GM21529 (cell line): ENCODE measurements around the gene MEGF9.

Experiments used
- ATAC-seq: cut with Tn5 transposase; IDR thresholded peaks from one replicate; pipeline ENCODE4 v1.9.1; 2021; ENCODE audit not compliant: unreplicated experiment

Gene MEGF9

GRCh38 chr9:120733190-120733589 is 18.9 kb upstream of the MEGF9 start:
- no peak for ATAC-seq

GRCh38 chr9:120730654-120731514 is 16.6 kb upstream of the MEGF9 start:
- no peak for ATAC-seq

GRCh38 chr9:120729791-120730241 is 15.5 kb upstream of the MEGF9 start:
- ATAC-seq: no peak

- ATAC-seq: no peak
Observed at GRCh38 chr9:120726484-120726883, 12.2 kb upstream of the MEGF9 start.

- no peak for ATAC-seq
Observed at GRCh38 chr9:120725907-120726306, 11.6 kb upstream of the MEGF9 start.

- ATAC-seq: no peak
Observed at GRCh38 chr9:120724757-120725400, 10.6 kb upstream of the MEGF9 start.

- no peak for ATAC-seq
Observed at GRCh38 chr9:120723565-120723964, 9.3 kb upstream of the MEGF9 start.

- ATAC-seq: no peak
Observed at GRCh38 chr9:120720404-120720803, 6.1 kb upstream of the MEGF9 start.

GRCh38 chr9:120718316-120718715 is 4.0 kb upstream of the MEGF9 start:
- no peak for ATAC-seq

GRCh38 chr9:120717176-120717575 is 2.9 kb upstream of the MEGF9 start:
- ATAC-seq: no peak

GRCh38 chr9:120716483-120716882 is 2.2 kb upstream of the MEGF9 start:
- no peak for ATAC-seq

GRCh38 chr9:120715389-120715924 is 1.2 kb upstream of the MEGF9 start:
- ATAC-seq: no peak

GRCh38 chr9:120714846-120715388 is 647 bp upstream of the MEGF9 start:
- ATAC-seq: peak; percentile 28

- no peak for ATAC-seq
Observed at GRCh38 chr9:120713257-120714087, 798 bp downstream of the MEGF9 start.

- ATAC-seq: no peak
Observed at GRCh38 chr9:120712539-120713031, 1.7 kb downstream of the MEGF9 start.

GRCh38 chr9:120711841-120712538 is 2.3 kb downstream of the MEGF9 start:
- no peak for ATAC-seq

- ATAC-seq: no peak
Observed at GRCh38 chr9:120711354-120711753, 2.9 kb downstream of the MEGF9 start.

GRCh38 chr9:120710110-120710981 is 3.9 kb downstream of the MEGF9 start:
- no peak for ATAC-seq
